Testis (tissue), 2 donors: ENCODE results near the gene PGC.

Experiments
- CTCF ChIP-seq, 3 experiments: fragments of 450-650 bp in 2 of 3; fragments of 200-600 bp in 1 of 3; sonication (generic) in 1 of 3; IDR thresholded peaks; one replicate each; pipeline ENCODE4 v1.5.1; 2016 to 2019; ENCODE audit warnings: antibody characterized with exemption in 3 of 3, mild to moderate bottlenecking in 2 of 3, moderate library complexity in 1 of 3
- POLR2A ChIP-seq: fragments of 450-650 bp; IDR thresholded peaks from one replicate; pipeline ENCODE4 v1.6.1; 2017; ENCODE audit warnings: antibody characterized with exemption, mild to moderate bottlenecking, moderate library complexity

- TF ChIP-seq POLR2A (no peak), CTCF (IDR thresholded peaks at IDR 0.05) (no peak)
These were observed 27.5 kb downstream of the PGC start for GRCh38 chr6:41719436-41720261.
